Loucy (cell line): ENCODE results near the gene FIS1.

Source experiments
- CTCF ChIP-seq: fragments of 200-600 bp; sonication (generic); conservative IDR thresholded peaks from 2 replicates; pipeline ENCODE4 v1.5.1; 2014; ENCODE audit warnings: mild to moderate bottlenecking, antibody characterized with exemption, low read length
- EZH2phosphoT487 ChIP-seq: fragments of 200-600 bp; IDR thresholded peaks from 2 replicates; pipeline ENCODE4 v1.6.1; 2018; ENCODE audit warnings: antibody characterized with exemption, mild to moderate bottlenecking, moderate library complexity, borderline replicate concordance

- TF ChIP-seq CTCF, result no peak
- no peak for TF ChIP-seq EZH2phosphoT487
Observed at GRCh38 chr7:101241015-101241363, 3.9 kb downstream of the FIS1 start.
